ENCODE data around the gene SH2D3A.

DNA sequence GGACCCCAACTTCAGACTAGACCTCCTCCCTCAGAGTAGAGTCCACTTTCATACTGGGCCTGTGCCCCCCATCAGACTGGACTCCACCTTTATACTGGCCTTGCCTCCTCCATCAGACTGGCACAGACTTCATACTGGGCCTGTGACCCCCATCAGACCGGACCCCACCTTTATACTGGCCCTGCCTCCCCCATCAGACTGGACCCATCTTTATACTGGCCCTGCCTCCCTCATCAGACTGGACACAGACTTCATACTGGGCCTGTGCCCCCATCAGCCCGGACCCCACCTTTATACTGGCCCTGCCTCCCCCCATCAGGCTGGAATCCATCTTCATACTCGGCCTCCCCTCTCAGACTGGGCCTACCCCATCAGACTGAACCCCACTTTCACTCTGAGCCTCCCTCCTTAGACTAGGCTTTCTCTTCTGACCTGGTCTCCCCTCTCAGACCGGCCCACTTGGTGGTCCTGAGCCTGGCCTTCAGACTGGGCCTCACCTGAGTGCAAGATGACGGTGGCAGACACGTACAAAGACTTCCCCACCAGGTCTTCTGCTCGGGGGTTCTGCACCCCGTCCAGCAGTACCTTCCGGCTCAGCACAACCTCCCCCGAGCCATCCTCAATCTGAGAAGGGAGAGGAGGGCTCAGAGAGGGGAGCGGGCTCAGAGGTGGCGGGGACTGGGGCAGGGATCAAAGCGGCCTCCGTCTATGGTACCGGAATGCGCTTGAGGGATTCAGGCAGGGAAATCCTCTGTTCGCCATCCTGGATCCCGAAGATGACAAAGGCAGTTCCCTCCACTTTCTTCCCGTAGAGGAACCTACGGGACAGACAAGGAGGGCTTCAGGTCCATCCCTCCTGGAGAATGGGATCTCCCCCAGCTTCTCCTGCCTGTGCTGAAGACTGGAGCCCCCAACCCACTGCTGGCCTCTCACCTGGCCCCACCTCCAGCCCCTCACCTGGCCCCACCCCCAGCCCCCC, 54.3 kb downstream of the SH2D3A start:
- TF ChIP-seq CTCF (conservative IDR thresholded peaks at IDR 0.05), result no peak
- no peak for TF ChIP-seq ZFX (IDR thresholded peaks at IDR 0.05)
